Bone marrow (tissue), 2 donors: ENCODE results near the gene TRIM47.

Source experiments
- DNase-seq, 2 donors: peaks; one replicate each; lab custom pipeline; 2025; lab: John Stamatoyannopoulos, UW

Gene TRIM47

DNA sequence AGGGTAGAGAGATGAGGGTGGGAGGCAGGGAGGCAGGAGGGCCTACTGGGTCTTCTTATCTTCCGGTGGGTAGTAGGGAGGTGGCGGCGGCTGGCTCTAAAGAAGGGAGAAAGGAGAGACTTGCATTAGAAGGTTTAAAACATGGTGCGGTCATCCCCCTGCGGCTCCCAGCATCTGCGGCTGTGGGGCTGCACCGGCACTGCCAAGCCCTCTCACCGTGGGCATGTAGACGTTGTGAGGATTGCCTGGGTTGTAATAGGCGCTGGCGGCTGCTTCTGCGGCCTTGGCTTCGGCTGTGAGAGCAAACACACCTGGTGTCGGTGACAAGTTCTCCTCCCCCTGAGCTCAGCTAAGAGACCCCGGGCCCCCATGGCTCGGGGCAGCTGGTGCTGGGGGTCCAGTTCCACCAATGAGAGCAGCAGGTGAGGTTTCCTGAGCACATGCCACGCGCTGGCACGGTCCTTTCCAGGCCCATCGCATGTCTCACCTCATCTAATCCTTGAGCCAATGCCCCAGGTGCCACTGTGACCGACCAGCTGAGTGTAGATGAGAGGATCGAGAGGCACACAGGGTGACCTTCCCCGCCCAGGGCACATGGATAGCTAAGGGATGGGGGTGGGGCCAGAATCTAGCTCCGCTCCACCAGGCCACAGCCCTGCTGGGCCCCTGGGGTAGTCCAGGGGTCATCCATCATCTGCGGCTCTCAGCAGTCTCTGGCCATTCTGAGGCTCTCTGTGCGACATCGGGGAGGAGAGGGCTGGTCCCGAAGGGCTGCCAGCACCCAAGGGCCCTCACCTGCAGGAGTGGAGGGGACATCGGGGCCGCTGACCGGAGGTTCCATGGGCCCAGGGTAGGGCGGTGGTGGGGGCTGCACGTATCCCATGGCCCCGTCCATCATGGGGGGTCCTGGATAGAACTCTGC is 31.4 kb downstream of the TRIM47 start:
- no peak for DNase-seq

GRCh38 chr17:75845933-75846691 is 32.3 kb downstream of the TRIM47 start:
- DNase-seq, result no peak

DNA sequence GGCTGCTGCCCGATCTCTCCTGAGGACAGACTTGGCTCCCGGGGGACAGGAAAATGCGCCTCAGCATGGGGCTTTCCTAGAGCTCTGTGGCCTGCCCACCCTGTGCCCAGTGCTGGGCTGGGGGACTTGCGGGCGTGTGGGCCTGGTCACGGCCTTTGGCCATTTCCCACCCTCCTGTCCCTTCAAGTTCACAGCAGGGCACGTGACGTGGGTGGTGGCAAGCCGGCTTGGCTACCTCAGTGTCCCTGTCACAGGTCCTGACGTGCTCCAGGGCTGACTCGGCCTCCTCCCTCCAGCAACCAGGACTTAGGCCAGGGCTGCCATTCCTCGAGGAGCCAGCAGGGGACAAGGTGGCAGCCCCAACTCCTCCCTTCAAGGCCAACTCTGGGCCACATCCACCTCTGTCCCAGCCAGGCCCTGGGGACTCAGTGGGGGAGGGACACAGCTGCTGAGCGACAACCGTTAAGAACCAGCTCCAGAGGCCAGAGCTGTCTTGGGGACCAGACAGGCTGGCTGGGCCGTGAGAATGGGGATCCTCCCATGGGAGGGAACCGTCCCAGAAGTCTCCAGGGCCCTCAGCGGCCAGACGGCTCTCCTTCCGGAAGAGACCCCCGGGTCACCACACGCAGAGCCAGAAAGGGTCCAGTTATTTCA is 33.2 kb downstream of the TRIM47 start:
- DNase-seq, result peak; percentile 58 to 70

DNA sequence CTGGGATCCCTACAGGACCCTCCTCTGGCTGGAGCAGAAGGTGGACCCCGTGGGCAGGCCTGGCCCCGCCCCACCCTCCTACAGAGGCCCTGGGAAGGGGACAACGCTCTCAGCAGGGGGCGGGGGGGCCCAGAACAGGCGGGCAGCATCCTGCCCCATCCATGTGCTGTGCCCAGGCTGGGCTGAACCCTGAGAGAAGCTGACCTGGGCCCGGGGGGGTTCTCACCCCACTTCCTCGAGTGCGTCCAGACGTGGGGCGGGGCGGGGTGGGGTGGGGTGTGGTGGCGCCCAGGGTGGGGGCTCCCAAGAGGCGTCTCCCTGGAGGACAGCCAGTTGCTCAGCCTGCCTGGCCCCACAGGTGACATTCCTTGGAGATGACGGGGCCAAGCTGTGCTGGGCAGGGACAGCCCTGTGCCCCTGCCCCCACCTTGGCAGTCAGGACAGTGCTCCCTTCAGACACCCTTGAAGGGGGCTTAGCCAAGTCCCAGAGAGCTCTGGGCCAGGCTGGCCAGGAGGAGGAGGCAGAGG is 33.8 kb downstream of the TRIM47 start:
- no peak for DNase-seq

- DNase-seq, result peak; percentile 48 to 72
Observed at GRCh38 chr17:75843577-75844529, 34.5 kb downstream of the TRIM47 start, which contains the start of gene UNC13D. Gene UNC13D (minus strand): TSS chr17:75844404. CDS start chr17:75844337, 67 bp downstream.

- DNase-seq, result no peak
Observed at GRCh38 chr17:75842963-75843576, 35.3 kb downstream of the TRIM47 start.

DNA sequence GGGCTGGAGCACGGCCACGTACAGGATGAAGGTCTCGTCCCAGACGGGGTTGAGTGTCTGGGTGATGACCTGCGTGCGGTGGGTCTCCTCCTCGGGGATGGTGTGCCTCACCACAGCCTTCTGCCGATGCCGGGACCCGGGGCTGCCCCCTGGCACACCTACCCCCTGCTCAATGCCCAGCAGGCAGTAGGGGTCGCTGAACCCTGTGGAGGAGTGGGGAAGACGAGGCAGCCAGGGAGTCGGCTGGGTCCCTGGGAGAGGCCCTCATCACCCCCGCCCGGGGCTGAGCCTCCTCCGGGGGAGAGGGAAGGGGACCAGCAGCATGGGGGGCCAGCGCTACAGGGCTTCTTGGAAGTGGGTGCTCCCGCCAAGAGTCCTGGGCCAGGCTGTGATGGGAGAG is 36.0 kb downstream of the TRIM47 start:
- DNase-seq, result no peak

GRCh38 chr17:75840799-75841164 is 37.6 kb downstream of the TRIM47 start:
- DNase-seq, result no peak

- no peak for DNase-seq
Observed at GRCh38 chr17:75839942-75840798, 38.2 kb downstream of the TRIM47 start.

DNA sequence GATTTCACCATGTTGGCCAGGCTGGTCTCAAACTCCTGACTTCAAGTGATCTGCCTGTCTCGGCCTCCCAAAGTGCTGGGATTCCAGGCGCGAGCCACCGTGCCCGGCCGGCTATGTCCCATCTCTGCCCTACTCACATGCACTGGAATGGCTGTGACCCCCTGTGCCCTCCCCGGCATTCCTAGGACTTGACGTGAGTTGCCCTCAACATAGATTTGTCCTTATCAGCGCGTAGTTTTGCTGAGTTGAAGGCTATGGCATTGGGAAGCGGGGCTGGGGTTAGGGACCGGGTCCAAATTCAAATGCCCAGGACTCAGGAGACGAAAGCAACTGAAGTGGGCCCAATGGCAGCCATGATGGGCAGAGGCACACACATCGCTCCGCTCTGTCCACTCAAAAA is 40.0 kb downstream of the TRIM47 start:
- DNase-seq, result no peak

DNA sequence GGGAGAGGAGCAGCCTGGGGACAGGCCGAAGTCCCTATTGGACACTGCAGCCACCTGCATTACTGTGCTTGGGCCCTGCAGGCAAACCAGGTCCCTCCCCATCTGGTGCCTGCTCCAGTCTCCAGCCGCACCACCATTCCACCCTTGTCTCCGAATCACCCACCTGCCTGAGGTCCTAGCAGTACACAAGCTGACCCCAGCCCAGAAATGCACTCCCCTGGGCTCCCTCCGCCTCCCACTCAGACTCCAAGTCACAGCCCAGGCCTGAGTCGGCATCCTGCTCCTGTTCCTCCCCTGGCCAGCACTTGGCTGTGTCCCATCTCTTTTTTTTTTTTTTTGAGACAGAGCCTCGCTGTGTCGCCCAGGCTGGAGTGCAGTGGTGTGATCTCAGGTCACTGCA is 40.5 kb downstream of the TRIM47 start:
- no peak for DNase-seq

DNA sequence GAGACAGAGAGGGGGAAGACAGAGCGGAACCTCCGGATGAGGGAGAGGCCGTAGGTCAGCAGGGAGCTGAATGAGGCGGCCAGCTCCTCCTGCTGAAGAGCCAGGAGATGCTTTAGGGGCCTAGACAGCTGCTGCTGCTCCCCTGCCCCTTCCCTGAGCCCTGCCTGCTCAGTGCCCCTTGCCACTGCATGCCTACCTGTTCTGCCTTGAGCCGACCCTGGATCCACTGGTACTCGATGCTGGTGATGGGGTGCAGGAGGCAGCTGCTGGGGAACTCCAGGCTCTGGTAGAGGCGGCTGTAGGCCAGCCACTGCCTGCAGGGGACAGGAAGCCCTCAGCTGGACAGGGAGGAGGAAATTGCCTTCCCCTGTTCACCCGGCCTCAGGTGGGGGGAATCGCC is 41.8 kb downstream of the TRIM47 start:
- no peak for DNase-seq

DNA sequence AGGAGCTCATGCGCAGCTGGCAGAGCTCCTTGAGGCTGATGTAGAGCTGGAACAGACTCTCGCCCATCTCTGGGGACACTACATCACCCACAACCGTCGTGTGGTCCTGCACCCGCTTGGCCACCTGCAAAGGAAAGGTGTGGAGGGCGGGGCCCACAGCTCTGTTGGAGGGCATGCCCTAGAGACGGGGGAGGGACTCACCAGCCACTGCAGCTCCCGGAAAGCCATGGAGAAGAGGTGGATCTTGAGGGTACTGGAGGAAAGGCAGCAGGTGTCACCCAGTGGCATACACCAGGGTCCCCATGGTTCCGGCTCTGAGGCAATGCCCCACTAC is 42.8 kb downstream of the TRIM47 start:
- DNase-seq, result no peak

GRCh38 chr17:75834928-75835653 is 43.3 kb downstream of the TRIM47 start:
- no peak for DNase-seq

GRCh38 chr17:75834279-75834920 is 44.0 kb downstream of the TRIM47 start:
- no peak for DNase-seq

- DNase-seq, result no peak
Observed at GRCh38 chr17:75832652-75833400, 45.6 kb downstream of the TRIM47 start.

DNA sequence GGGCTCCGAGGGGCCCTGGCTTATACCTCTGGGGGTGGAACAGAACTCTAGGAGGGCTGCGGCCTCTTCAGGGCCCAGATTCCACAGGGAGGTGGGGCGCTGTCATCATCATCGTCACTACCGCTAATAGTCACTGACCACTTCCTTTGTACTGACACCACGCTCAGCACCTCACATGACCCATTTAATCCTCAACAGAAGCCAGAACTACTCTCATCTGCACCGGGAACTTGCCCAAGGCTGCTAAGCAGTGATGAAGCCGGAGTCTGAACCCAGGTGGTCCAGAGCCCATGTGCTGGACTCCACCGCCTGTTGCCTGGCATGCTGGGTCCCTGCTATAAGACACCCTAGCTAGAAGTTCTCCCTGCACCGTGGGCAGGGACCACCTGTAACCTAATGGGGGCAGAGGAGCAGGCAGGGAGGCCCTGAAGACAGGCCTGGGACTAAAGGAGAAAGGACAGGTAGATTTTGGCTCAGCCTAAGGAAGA is 46.2 kb downstream of the TRIM47 start:
- no peak for DNase-seq
